Smooth muscle cell of the umbilical artery (primary cell): ENCODE measurements around the gene TRAPPC2L. TPM values are rescaled to one million over a fixed set of nuclear protein-coding genes. Genes with fewer than 3 reads are reported as not detected.

Experiments
- total RNA-seq: library from RNA; depleted of rRNA; stranded (reverse); fragments of >200 nt; gene quantifications from 2 replicates; pipeline ENCODE4 v1.2.3, GENCODE V29; 2014

The TRAPPC2L gene
- total RNA-seq = 26.4 and 39.5 TPM in 2 replicates

GRCh38 chr16:88856828-88857727 lies at the start of gene TRAPPC2L, which contains the start of gene GALNS:
Gene TRAPPC2L (plus strand): TSS chr16:88857127. CDS start chr16:88857151, 24 bp downstream.
Gene GALNS (minus strand): TSS chr16:88856947. CDS start chr16:88856877, 70 bp downstream.

DNA sequence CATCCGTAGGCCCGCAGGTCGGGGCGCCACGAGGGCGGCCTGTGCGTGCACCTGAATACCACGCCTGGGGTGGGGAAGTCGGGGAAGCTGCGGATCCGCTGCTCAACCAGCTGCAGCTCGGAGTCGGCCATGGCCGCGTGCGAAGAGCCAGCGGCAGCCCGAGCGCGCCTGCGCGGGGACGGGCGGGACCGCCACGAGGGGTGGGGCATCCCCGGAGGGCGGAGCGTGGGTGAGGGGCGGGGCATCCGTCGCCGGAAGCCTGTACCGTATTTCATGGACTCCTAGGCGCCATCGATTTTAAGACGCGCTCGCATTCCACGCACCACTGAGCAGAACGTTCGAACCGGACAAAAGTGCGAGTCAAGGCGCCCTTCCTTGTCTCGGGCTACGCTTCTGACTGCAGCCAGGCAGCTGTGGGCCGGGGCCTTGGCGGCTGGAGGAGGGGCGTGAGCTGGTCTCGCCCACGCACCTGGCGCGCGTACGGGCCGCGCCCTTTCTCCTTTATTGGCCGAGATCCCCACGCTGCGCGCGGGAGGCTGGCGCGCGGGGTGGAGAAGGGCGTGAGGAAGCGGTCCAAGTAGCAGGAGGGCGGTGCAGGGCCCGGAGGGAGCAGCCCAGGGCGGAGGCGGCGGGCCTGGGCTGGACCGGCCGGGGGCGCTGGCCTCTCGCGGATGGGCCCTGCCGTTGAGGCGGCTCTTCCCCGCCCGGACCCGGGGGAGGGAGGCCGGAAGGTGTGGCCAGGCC lies 45.0 kb upstream of the TRAPPC2L start, which contains the start of gene APRT:
TSS of gene APRT (minus strand) at position 160 of the 744 bp plus-strand sequence. CDS start at position 131, 29 bp downstream.

GRCh38 chr16:88866151-88866920 lies 9.4 kb downstream of the TRAPPC2L start, which contains the start of gene PABPN1L:
Gene PABPN1L (minus strand): TSS chr16:88866660. CDS start chr16:88866606, 54 bp downstream.

Other genes starting within 250 kb of the TRAPPC2L start
- gene IL17C, start 218.6 kb upstream of the TRAPPC2L start, total RNA-seq = 0.23 TPM in 1 of 2 replicates, not detected in the other
- gene CYBA, start 206.1 kb upstream of the TRAPPC2L start, total RNA-seq = 118 and 194 TPM in 2 replicates
- gene MVD, start 194.0 kb upstream of the TRAPPC2L start, total RNA-seq = 89.1 and 116 TPM in 2 replicates
- gene SNAI3, start 170.6 kb upstream of the TRAPPC2L start, total RNA-seq = under 0.01 and 0.05 TPM in 2 replicates
- 9.7 and 10.1 TPM in 2 replicates for gene RNF166, start 150.7 kb upstream of the TRAPPC2L start, total RNA-seq
- gene CTU2, start 150.6 kb upstream of the TRAPPC2L start, total RNA-seq = 13.5 and 14.3 TPM in 2 replicates
- 296 and 312 TPM in 2 replicates for gene PIEZO1, start 71.9 kb upstream of the TRAPPC2L start, total RNA-seq
- gene CDT1, start 53.3 kb upstream of the TRAPPC2L start, total RNA-seq = 0.30 and 6.1 TPM in 2 replicates
- 42.2 and 89.5 TPM in 2 replicates for gene APRT, start 45.2 kb upstream of the TRAPPC2L start, total RNA-seq
- gene GALNS, start 180 bp upstream of the TRAPPC2L start, total RNA-seq = 35.9 and 41.8 TPM in 2 replicates
- not detected in 2 replicates for gene PABPN1L, start 9.5 kb downstream of the TRAPPC2L start, total RNA-seq
- not detected in 2 replicates for gene CBFA2T3, start 120.1 kb downstream of the TRAPPC2L start, total RNA-seq
- 16.9 and 21.0 TPM in 2 replicates for gene ACSF3, start 236.7 kb downstream of the TRAPPC2L start, total RNA-seq